PFSK-1 (cell line): ENCODE results near the gene LIMS1.

Source experiments
- POLR2AphosphoS5 ChIP-seq: IDR thresholded peaks from 2 replicates; pipeline ENCODE4 v1.6.1; 2012; ENCODE audit warnings: low read depth, mild to moderate bottlenecking, control low read depth, low read length, moderate library complexity
- SIN3A ChIP-seq: IDR thresholded peaks from 2 replicates; pipeline ENCODE4 v1.6.1; 2012; ENCODE audit warnings: mild to moderate bottlenecking, low read length, moderate library complexity, borderline replicate concordance; ENCODE audit not compliant: insufficient read depth
- TAF1 ChIP-seq: IDR thresholded peaks from 2 replicates; pipeline ENCODE4 v1.6.1; 2012; ENCODE audit warnings: low read length, control low read depth, borderline replicate concordance; ENCODE audit not compliant: insufficient read depth
- TF ChIP-seq, protein P1 (sequence below), 2 experiments: IDR thresholded peaks; 2 replicates each; pipeline versions ENCODE4 v1.6.1 to v1.8.0; 2011 to 2012; ENCODE audit warnings: low read depth in 2 of 2, low read length in 2 of 2, control low read depth in 1 of 2, inconsistent platforms in 1 of 2, mild to moderate bottlenecking in 1 of 2, moderate library complexity in 1 of 2; ENCODE audit not compliant: insufficient read depth in 1 of 2

DNA sequence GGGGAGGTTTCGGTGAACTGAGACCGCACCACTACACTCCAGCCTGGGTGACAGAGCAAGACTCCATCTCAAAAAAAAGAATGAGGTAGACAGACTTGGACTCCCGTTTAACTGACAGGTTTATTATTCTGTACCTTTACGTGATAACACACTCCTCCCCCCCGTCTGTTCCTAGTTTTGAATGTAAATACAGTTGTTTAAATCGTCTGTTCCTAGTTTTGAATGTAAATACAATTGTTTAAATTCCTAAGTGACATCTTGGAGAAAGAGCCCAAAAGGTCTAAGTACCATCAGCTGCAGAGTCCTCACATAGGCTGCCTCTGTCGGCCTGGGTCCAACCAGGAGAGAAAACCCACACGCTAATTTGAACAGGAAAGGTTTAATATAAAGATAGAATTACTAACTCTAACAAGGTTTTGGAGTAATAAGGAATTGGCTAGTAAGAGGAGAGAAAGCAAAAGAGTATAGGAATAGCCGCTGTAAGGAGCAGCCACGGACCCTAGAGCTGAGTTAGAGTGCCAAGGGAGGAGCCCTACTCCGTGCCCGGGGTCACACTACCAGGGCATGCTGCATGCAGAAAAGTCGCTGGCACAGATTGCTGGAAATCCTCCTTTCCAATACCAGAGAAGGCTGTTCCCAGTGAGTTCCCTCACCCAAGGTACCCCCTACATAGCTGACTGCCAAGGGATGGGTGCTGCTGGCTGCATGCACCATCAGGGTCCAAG lies 101.5 kb downstream of the LIMS1 start:
- no peak for TF ChIP-seq SIN3A
- TF ChIP-seq TAF1: no peak
- no peak for TF ChIP-seq POLR2AphosphoS5
- TF ChIP-seq, protein P1, sequence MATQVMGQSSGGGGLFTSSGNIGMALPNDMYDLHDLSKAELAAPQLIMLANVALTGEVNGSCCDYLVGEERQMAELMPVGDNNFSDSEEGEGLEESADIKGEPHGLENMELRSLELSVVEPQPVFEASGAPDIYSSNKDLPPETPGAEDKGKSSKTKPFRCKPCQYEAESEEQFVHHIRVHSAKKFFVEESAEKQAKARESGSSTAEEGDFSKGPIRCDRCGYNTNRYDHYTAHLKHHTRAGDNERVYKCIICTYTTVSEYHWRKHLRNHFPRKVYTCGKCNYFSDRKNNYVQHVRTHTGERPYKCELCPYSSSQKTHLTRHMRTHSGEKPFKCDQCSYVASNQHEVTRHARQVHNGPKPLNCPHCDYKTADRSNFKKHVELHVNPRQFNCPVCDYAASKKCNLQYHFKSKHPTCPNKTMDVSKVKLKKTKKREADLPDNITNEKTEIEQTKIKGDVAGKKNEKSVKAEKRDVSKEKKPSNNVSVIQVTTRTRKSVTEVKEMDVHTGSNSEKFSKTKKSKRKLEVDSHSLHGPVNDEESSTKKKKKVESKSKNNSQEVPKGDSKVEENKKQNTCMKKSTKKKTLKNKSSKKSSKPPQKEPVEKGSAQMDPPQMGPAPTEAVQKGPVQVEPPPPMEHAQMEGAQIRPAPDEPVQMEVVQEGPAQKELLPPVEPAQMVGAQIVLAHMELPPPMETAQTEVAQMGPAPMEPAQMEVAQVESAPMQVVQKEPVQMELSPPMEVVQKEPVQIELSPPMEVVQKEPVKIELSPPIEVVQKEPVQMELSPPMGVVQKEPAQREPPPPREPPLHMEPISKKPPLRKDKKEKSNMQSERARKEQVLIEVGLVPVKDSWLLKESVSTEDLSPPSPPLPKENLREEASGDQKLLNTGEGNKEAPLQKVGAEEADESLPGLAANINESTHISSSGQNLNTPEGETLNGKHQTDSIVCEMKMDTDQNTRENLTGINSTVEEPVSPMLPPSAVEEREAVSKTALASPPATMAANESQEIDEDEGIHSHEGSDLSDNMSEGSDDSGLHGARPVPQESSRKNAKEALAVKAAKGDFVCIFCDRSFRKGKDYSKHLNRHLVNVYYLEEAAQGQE (IDR thresholded peaks at IDR 0.05; ENCODE audit: insufficient read depth in 1 of 2, low read depth in 2 of 2, low read length in 2 of 2): no peak
